ENCODE measurements around the gene CLIC3. TPM values are rescaled to one million over a fixed set of nuclear protein-coding genes. Genes with fewer than 3 reads are reported as not detected.

CLIC3 gene
- total RNA-seq, 1 experiment from 2014 or later, result 6.2 TPM

DNA sequence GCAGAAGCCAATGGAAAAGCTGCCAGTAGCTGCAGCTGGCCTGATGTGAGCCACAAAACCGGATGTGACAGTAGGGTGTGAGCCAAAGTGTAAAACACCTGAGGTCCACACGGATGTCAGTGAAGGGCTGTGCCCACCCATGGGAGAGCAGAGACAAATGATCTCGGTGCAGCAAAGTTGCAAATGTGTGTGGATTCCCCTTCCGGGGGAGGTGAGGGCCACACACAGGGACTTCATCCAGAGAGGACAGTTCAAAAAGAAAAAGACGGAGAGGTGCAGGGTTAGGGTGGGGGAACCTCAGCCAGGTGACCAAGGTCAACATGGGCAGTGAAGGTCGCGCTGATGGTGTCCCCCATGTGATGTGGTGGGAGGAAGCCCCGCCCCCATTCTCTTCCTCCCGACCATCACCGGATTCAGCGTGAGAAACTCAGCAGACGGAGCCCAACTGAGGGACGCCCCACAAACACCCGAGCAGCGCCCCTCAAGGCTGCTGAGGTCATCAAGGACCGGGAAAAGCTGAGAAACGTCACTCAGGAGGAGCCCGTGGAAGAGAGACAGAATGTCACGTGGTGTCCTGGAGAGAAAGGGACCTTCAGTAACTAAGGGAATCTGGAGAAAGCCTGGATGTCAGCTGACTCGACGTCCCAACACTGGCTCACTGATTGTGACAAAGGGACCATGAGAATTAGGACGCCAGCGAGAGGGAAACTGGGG, 30.4 kb downstream of the CLIC3 start:
- Histone ChIP-seq H3K4me1 (ENCODE audit: control insufficient read depth, insufficient read depth, low read length) (peaks cover 5% of the 10 kb centered on the region; the same call in 1 of the 2 replicates), H3K4me3 (ENCODE audit: low read depth in 2 of 2, low read length in 2 of 2) (no peak overlapping the region), H3K9me3 (ENCODE audit: control insufficient read depth, insufficient read depth, low read depth, low read length) (no peaks in the 10 kb centered on the region), H3K27me3 (ENCODE audit: control insufficient read depth, insufficient read depth, low read length) (no peaks in the 10 kb centered on the region), H3K36me3 (ENCODE audit: control insufficient read depth, insufficient read depth, low read length) (no peaks in the 10 kb centered on the region), H3K27ac (ENCODE audit: low read length) (no peak overlapping the region)
- ChIA-PET CTCF (no interaction called here), POLR2A (interaction anchor here (0.6 kb wide), 1 partner anchor 486 kb away, joined by 4 read pairs; no protein-coding TSS in a partner anchor)
- DNase-seq (ENCODE audit: low read depth, low spot score) (no peak), ATAC-seq (no peak)
- no TSS peak for BruUV-seq (replicated peaks)
- in situ Hi-C loops (cut with HindIII; ENCODE audit: low pct_unique_long_range_greater_than_20kb, low sequenced_read_pairs), result no loop called here
- intact Hi-C loops (cut with micrococcal nuclease; ENCODE audit: unreplicated experiment), result no loop called here
- TF ChIP-seq POLR2AphosphoS5 (IDR thresholded peaks at IDR 0.05; ENCODE audit: low read depth, low read length) (no peak), REST (IDR thresholded peaks at IDR 0.05; ENCODE audit: insufficient read depth in 1 of 2, low read depth in 2 of 2, low read length in 1 of 2) (no peak), TCF7L2 (IDR thresholded peaks at IDR 0.05; ENCODE audit: low read depth, low read length) (no peak)

- POLR2A ChIA-PET, result interaction anchor here (0.6 kb wide), 1 partner anchor 485 kb away, joined by 4 read pairs; no protein-coding TSS in a partner anchor
- no peak overlapping the region for H3K27ac ChIP-seq (ENCODE audit: low read length)
- no peaks in the 10 kb centered on the region for H3K27me3 ChIP-seq (ENCODE audit: control insufficient read depth, insufficient read depth, low read length)
- DNase-seq (ENCODE audit: low read depth, low spot score), result no peak
- in situ Hi-C loops (cut with HindIII; ENCODE audit: low pct_unique_long_range_greater_than_20kb, low sequenced_read_pairs), result no loop called here
- peaks cover 5% of the 10 kb centered on the region; the same call in 1 of the 2 replicates for H3K4me1 ChIP-seq (ENCODE audit: control insufficient read depth, insufficient read depth, low read length)
- BruUV-seq (replicated peaks), result no TSS peak
- no peaks in the 10 kb centered on the region for H3K36me3 ChIP-seq (ENCODE audit: control insufficient read depth, insufficient read depth, low read length)
- ATAC-seq, result no peak
- CTCF ChIA-PET, result interaction anchor here (0.6 kb wide), 2 partner anchors 13 to 14 kb away, joined by 6 to 8 read pairs; no protein-coding TSS in a partner anchor
- no peak for TF ChIP-seq TCF7L2 (IDR thresholded peaks at IDR 0.05; ENCODE audit: low read depth, low read length)
- no peak for TF ChIP-seq POLR2AphosphoS5 (IDR thresholded peaks at IDR 0.05; ENCODE audit: low read depth, low read length)
- TF ChIP-seq REST (IDR thresholded peaks at IDR 0.05; ENCODE audit: insufficient read depth in 1 of 2, low read depth in 2 of 2, low read length in 1 of 2), result no peak
- no peak for TF ChIP-seq SIN3A (IDR thresholded peaks at IDR 0.05; ENCODE audit: borderline replicate concordance, insufficient read depth, low read depth, low read length)
- no peak for TF ChIP-seq CTCF (IDR thresholded peaks at IDR 0.05)
- no peaks in the 10 kb centered on the region for H3K9me3 ChIP-seq (ENCODE audit: control insufficient read depth, insufficient read depth, low read depth, low read length)
- no peak overlapping the region for H3K4me3 ChIP-seq (ENCODE audit: low read depth in 2 of 2, low read length in 2 of 2)
- intact Hi-C loops (cut with micrococcal nuclease; ENCODE audit: unreplicated experiment), result no loop called here
Measured at GRCh38 chr9:136964833-136965422, 31.4 kb downstream of the CLIC3 start.
